CD4-positive, alpha-beta T cell treated with Interleukin-15 for 1 hour (primary cell): ENCODE measurements around the gene NKIRAS2.
"Not testable (repeated sequence)": the region's sequence is repeated elsewhere in the genome, so short reads cannot be mapped to it uniquely, and the experiment has no call there.

Experiments
- DNase-seq: peaks from one replicate; pipeline ENCODE4 v3.0.0-alpha.2; 2020

NKIRAS2 gene

GRCh38 chr17:42000413-42001133 is 19.3 kb upstream of the NKIRAS2 start:
- DNase-seq: no peak

- DNase-seq: no peak
These were observed 18.2 kb upstream of the NKIRAS2 start for GRCh38 chr17:42001729-42002128.

- no peak for DNase-seq
These were observed 17.6 kb upstream of the NKIRAS2 start for GRCh38 chr17:42002175-42002791.

- no peak for DNase-seq
These were observed 17.0 kb upstream of the NKIRAS2 start for GRCh38 chr17:42002792-42003301.

GRCh38 chr17:42005166-42005565 is 14.7 kb upstream of the NKIRAS2 start:
- DNase-seq: no peak

- DNase-seq: no peak
These were observed 10.7 kb upstream of the NKIRAS2 start for GRCh38 chr17:42009170-42009569.

- DNase-seq: peak; percentile 48
These were observed 9.6 kb upstream of the NKIRAS2 start for GRCh38 chr17:42010266-42010680.

GRCh38 chr17:42010898-42011516 is 8.9 kb upstream of the NKIRAS2 start:
- no peak for DNase-seq

- not testable (repeated sequence) for DNase-seq
These were observed 7.5 kb upstream of the NKIRAS2 start for GRCh38 chr17:42012363-42012762.

GRCh38 chr17:42013740-42014139 is 6.2 kb upstream of the NKIRAS2 start:
- DNase-seq: not testable (repeated sequence)

- no peak for DNase-seq
These were observed 3.5 kb upstream of the NKIRAS2 start for GRCh38 chr17:42016411-42016831.

- DNase-seq: peak; percentile 93
These were observed 2.7 kb upstream of the NKIRAS2 start, which contains the start of gene DNAJC7 for GRCh38 chr17:42016941-42017865. DNAJC7 (minus strand) TSS chr17:42017439; CDS start chr17:42017416, 23 bp downstream.

- no peak for DNase-seq
These were observed 2.1 kb upstream of the NKIRAS2 start for GRCh38 chr17:42017866-42018200.

GRCh38 chr17:42018339-42018738 is 1.6 kb upstream of the NKIRAS2 start:
- no peak for DNase-seq

GRCh38 chr17:42018988-42019387 is 902 bp upstream of the NKIRAS2 start:
- DNase-seq: no peak

GRCh38 chr17:42020845-42021244 is 955 bp downstream of the NKIRAS2 start:
- DNase-seq: not testable (repeated sequence)

- DNase-seq: peak; percentile 68
These were observed 3.8 kb downstream of the NKIRAS2 start for GRCh38 chr17:42023524-42024349.

- DNase-seq: no peak
These were observed 5.3 kb downstream of the NKIRAS2 start for GRCh38 chr17:42025191-42025579.

- no peak for DNase-seq
These were observed 6.0 kb downstream of the NKIRAS2 start for GRCh38 chr17:42025936-42026335.

- no peak for DNase-seq
These were observed 7.1 kb downstream of the NKIRAS2 start for GRCh38 chr17:42026857-42027589.

- no peak for DNase-seq
These were observed 7.7 kb downstream of the NKIRAS2 start for GRCh38 chr17:42027590-42027889.
